ENCODE measurements around the gene HSD11B1L. TPM values are rescaled to one million over a fixed set of nuclear protein-coding genes. Genes with fewer than 3 reads are reported as not detected.
A peak's percentile ranks its signal among the peaks of the same experiment; 100 is the strongest.

The HSD11B1L gene
- 1 to 10 TPM; 2.8 to 4.1 TPM for total RNA-seq
- 1 to 10 TPM; 5.5 to 6.0 (median 5.7) TPM for polyA plus RNA-seq
- 0.49 to 3.1 (median 2.1) reads per million in 6 experiments for total RNA-seq

GRCh38 chr19:5680437-5681368 lies at the start of gene HSD11B1L, which contains the start of gene MICOS13:
Gene HSD11B1L (plus strand): TSS chr19:5681027. CDS start chr19:5684833, 3,806 bp downstream.
Gene MICOS13 (minus strand): TSS chr19:5680516. CDS start chr19:5680486, 30 bp downstream.
- Mint-ChIP-seq H3K27ac (peak within 1 kb of the TSS; percentile 93 to 100 (median 99)), H3K4me1 (peaks cover 19 to 36% (median 29%) of the 10 kb centered on the region in 4 donors), H3K4me3 (peak within 1 kb of the TSS; percentile 87 to 97 (median 92)), H3K9me3 (no peaks in the 10 kb centered on the region), H3K36me3 (no peaks in the 10 kb centered on the region), H3K27me3 (peaks cover 0 to 3% (median 0%) of the 10 kb centered on the region in 5 donors)
- peak; percentile 96 for ATAC-seq
- POLR2A ChIA-PET, result interaction anchor here (0.6 to 2.9 kb wide), 5 partner anchors 10 to 1206 kb away, joined by 4 to 15 read pairs (median 6); partner anchors contain the start of genes CATSPERD, LONP1, RPL36 and SAFB
- peak; percentile 96 to 100 (median 98) for DNase-seq

- Mint-ChIP-seq H3K27ac (peak overlapping the region in 7 of 10 donors; percentile 42 to 81 (median 53)), H3K4me1 (peaks cover 31 to 90% (median 78%) of the 10 kb centered on the region in 4 donors), H3K36me3 (peaks cover 4 to 81% (median 9%) of the 10 kb centered on the region in 3 donors), H3K9me3 (no peaks in the 10 kb centered on the region), H3K27me3 (no peaks in the 10 kb centered on the region), H3K4me3 (peak overlapping the region; percentile 5 to 66 (median 41))
- DNase-seq (no peak), ATAC-seq (no peak)
- POLR2A ChIA-PET, result no interaction called here
Observed at GRCh38 chr19:5631567-5632240, 49.1 kb upstream of the HSD11B1L start.

- Mint-ChIP-seq H3K27ac (peak overlapping the region in 7 of 10 donors; percentile 26 to 74 (median 46)), H3K4me3 (peak overlapping the region in 8 of 10 donors; percentile 7 to 57 (median 45)), H3K9me3 (no peaks in the 10 kb centered on the region), H3K27me3 (no peaks in the 10 kb centered on the region), H3K4me1 (peaks cover 31 to 86% (median 74%) of the 10 kb centered on the region in 4 donors), H3K36me3 (peaks cover 4 to 76% (median 9%) of the 10 kb centered on the region in 3 donors)
- DNase-seq (no peak), ATAC-seq (no peak)
- POLR2A ChIA-PET, result no interaction called here
Observed at GRCh38 chr19:5632241-5632612, 48.6 kb upstream of the HSD11B1L start.

- H3K27ac Mint-ChIP-seq, result peak overlapping the region in 8 of 10 donors; percentile 13 to 74 (median 42)
- no peaks in the 10 kb centered on the region for H3K9me3 Mint-ChIP-seq
- H3K27me3 Mint-ChIP-seq, result no peaks in the 10 kb centered on the region
- peaks cover 28 to 86% (median 73%) of the 10 kb centered on the region in 4 donors for H3K4me1 Mint-ChIP-seq
- H3K36me3 Mint-ChIP-seq, result peaks cover under 1 to 74% (median 7%) of the 10 kb centered on the region in 3 donors
- ATAC-seq, result no peak
- POLR2A ChIA-PET, result no interaction called here
- DNase-seq, result no peak
- peak overlapping the region in 7 of 10 donors; percentile 7 to 57 (median 42) for H3K4me3 Mint-ChIP-seq
Observed at GRCh38 chr19:5632657-5633056, 48.2 kb upstream of the HSD11B1L start.

DNA sequence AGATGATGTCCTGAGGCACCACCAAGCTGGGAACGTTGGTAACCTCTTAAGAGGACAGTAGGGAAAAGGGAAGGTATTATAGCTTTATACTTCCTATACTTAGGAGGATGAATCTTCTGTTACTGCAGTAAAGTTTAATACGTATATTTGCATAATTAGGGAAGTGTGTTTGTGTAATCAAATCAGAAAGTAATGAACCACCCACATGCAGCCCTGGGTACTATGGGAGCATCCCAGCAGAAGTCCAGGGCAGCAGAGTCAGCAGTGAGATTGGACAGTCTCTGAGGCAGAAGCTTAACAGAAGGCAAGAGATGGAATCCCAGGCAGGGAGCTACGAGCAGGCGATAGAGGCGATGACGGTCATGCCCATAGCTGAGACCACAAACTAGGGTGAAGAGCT lies 45.4 kb upstream of the HSD11B1L start:
- peaks cover 0 to 65% (median 0%) of the 10 kb centered on the region in 3 donors for H3K36me3 Mint-ChIP-seq
- H3K27me3 Mint-ChIP-seq, result no peaks in the 10 kb centered on the region

DNA sequence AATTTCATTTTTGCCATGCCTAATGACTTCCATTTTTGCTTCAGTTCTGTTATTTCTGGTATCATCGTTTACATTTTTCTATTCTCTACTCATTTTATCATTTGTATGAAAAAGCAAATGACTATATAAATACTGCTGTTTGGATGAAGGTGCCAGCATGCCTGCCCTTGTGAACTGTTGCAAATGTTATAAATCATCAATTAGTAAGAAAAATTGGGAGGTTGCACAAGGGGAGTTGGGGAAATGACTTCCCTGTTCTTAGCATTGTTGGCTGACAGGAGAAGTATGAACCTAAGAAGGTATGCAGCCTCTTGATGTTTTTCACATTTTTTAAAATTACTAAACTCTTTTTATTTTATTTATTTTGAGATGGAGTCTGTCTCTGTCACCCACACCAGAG lies 42.9 kb upstream of the HSD11B1L start:
- POLR2A ChIA-PET, result no interaction called here
- H3K4me3 Mint-ChIP-seq, result no peak overlapping the region
- no peaks in the 10 kb centered on the region for H3K9me3 Mint-ChIP-seq
- peaks cover 0 to 69% (median 9%) of the 10 kb centered on the region in 3 donors for H3K36me3 Mint-ChIP-seq
- H3K27me3 Mint-ChIP-seq, result no peaks in the 10 kb centered on the region
- H3K27ac Mint-ChIP-seq, result peak overlapping the region in 2 of 10 donors; percentile 23 to 60
- no peak for DNase-seq
- no peak for ATAC-seq
- peaks cover 22 to 74% (median 51%) of the 10 kb centered on the region in 4 donors for H3K4me1 Mint-ChIP-seq

More for the DNA sequence above, 45.4 kb upstream of the HSD11B1L start:
- POLR2A ChIA-PET, result interaction anchor here (3.2 kb wide), 1 partner anchor 13 kb away, joined by 8 read pairs; the partner anchor contains the start of genes SAFB and SAFB2
- ATAC-seq, result no peak
- Mint-ChIP-seq H3K27ac (peak overlapping the region in 7 of 10 donors; percentile 3 to 85 (median 18)), H3K4me3 (peak overlapping the region in 2 of 10 donors; percentile 24 to 28), H3K4me1 (peaks cover 29 to 78% (median 57%) of the 10 kb centered on the region in 4 donors), H3K9me3 (no peaks in the 10 kb centered on the region)
- DNase-seq, result no peak

DNA sequence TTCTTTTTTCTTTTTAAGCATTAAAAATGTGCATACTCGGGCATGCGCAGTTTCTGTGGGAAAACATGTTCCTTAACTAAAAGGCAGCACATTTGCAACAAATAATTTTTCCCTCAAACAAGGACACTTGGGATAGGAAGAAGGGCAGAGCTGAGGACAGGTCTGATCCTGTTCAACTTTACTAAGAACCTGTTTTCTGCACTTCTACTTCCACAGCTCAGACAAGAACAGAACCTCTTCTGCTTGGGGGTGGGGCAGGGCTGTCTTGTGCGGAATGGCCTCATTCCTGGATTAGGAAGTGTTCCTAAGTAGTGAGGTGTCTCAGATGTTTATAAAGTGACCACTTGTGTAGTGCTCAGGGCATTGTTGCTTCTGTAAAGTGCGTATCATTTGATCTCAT lies 39.7 kb upstream of the HSD11B1L start:
- no peaks in the 10 kb centered on the region for H3K27me3 Mint-ChIP-seq
- no peak for ATAC-seq
- peak overlapping the region in 2 of 10 donors; percentile 3 to 19 for H3K4me3 Mint-ChIP-seq
- H3K4me1 Mint-ChIP-seq, result peaks cover 24 to 66% (median 44%) of the 10 kb centered on the region in 4 donors
- no peaks in the 10 kb centered on the region for H3K9me3 Mint-ChIP-seq
- DNase-seq, result no peak
- H3K27ac Mint-ChIP-seq, result peak overlapping the region in 3 of 10 donors; percentile 0 to 77 (median 48)
- POLR2A ChIA-PET, result interaction anchor here (0.6 kb wide), 1 partner anchor 33 kb away, joined by 3 read pairs; no protein-coding TSS in a partner anchor
- peaks cover 0 to 81% (median 9%) of the 10 kb centered on the region in 3 donors for H3K36me3 Mint-ChIP-seq

- Mint-ChIP-seq H3K4me3 (no peak overlapping the region), H3K36me3 (peaks cover 0 to 88% (median 9%) of the 10 kb centered on the region in 3 donors), H3K27ac (peak overlapping the region in 6 of 10 donors; percentile 0 to 72 (median 50)), H3K9me3 (no peaks in the 10 kb centered on the region), H3K4me1 (peaks cover 29 to 71% (median 49%) of the 10 kb centered on the region in 4 donors), H3K27me3 (no peaks in the 10 kb centered on the region)
- DNase-seq, result no peak
- POLR2A ChIA-PET, result interaction anchor here (0.6 to 0.7 kb wide), 2 partner anchors 20 to 48 kb away, joined by 4 to 6 read pairs; no protein-coding TSS in a partner anchor
- no peak for ATAC-seq
Observed at GRCh38 chr19:5642204-5642603, 38.6 kb upstream of the HSD11B1L start.

DNA sequence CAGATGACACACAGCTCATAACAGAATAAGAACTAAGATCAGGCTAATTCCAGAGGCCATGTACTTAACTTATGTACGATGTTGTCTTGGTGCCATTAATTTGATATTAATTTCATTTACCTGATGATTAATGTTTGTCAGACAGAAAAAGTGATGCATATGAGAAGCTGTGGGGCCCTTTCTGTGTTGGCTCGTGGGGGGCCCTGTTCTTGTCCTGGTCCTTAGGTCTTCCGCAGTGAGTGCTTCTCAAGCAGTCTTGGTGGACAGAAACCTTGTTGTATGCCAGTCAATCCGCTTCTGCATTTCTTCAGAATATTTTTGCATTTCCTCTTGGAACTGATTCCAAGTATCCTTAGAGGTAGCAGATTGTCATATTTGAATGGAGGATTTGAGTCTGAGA lies 37.8 kb upstream of the HSD11B1L start:
- H3K4me1 Mint-ChIP-seq, result peaks cover 27 to 63% (median 42%) of the 10 kb centered on the region in 4 donors
- DNase-seq (no peak), ATAC-seq (no peak)
- H3K27ac Mint-ChIP-seq, result peak overlapping the region in 2 of 10 donors; percentile 9 to 40
- no peak overlapping the region for H3K4me3 Mint-ChIP-seq
- H3K36me3 Mint-ChIP-seq, result peaks cover under 1 to 91% (median 12%) of the 10 kb centered on the region in 3 donors
- H3K9me3 Mint-ChIP-seq, result no peaks in the 10 kb centered on the region
- POLR2A ChIA-PET, result interaction anchor here (0.6 to 0.7 kb wide), 3 partner anchors 33 to 583 kb away, joined by 3 to 6 read pairs (median 4); no protein-coding TSS in a partner anchor
- no peaks in the 10 kb centered on the region for H3K27me3 Mint-ChIP-seq

- Mint-ChIP-seq H3K9me3 (no peaks in the 10 kb centered on the region), H3K27ac (peak overlapping the region in 4 of 10 donors; percentile 19 to 80 (median 70)), H3K4me3 (no peak overlapping the region), H3K27me3 (no peaks in the 10 kb centered on the region), H3K36me3 (peaks cover 5 to 92% (median 16%) of the 10 kb centered on the region in 3 donors), H3K4me1 (peaks cover 27 to 58% (median 44%) of the 10 kb centered on the region in 4 donors)
- DNase-seq, result no peak
- POLR2A ChIA-PET, result interaction anchor here (0.6 kb wide), 1 partner anchor 12 kb away, joined by 4 read pairs; no protein-coding TSS in a partner anchor
- no peak for ATAC-seq
Observed at GRCh38 chr19:5644037-5644436, 36.8 kb upstream of the HSD11B1L start.

DNA sequence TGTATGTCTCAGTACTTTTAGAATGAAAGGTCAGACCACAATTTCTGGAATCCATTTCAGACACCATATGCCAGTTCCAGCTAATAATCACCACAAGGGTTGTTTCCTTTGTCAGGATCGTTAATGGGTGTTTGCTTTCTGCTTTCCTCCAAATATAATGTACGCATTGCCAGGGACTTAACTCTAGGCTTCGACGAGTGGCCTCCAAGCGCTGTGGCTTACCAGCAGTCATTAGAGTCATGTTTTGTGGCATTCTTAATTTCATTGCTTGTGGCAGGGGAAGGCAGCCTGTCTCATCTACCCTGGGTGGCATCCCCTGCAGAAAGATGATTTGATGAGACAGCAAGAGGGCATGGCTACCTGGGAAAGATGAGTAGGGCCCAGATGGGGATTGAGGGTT lies 35.4 kb upstream of the HSD11B1L start:
- POLR2A ChIA-PET, result no interaction called here
- H3K4me3 Mint-ChIP-seq, result peak overlapping the region in 1 of 10 donors; percentile 8
- peaks cover 25 to 49% (median 41%) of the 10 kb centered on the region in 4 donors for H3K4me1 Mint-ChIP-seq
- no peaks in the 10 kb centered on the region for H3K9me3 Mint-ChIP-seq
- DNase-seq, result no peak
- ATAC-seq, result no peak
- peak overlapping the region in 6 of 10 donors; percentile 18 to 83 (median 52) for H3K27ac Mint-ChIP-seq
- H3K36me3 Mint-ChIP-seq, result peaks cover 5 to 93% (median 21%) of the 10 kb centered on the region in 3 donors
- H3K27me3 Mint-ChIP-seq, result no peaks in the 10 kb centered on the region

DNA sequence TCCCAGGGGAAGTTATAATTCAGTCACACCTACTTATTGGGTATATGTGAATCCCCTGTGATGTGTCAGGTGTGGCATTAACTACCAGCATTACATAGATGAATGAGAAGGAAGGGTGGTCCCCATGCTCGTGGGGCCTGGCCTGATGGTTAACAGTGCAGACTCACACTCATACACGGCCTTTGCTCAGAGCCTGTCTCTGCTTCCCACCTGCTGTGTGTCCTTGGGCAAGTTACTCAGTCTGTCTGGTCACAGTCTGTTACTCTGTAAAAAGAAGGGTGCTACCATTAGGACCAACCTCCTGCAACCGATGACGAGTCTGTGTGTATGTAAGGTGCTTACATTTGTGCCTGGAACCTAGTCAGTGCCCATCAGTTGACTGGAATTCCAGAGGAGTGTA lies 34.1 kb upstream of the HSD11B1L start:
- peak overlapping the region in 6 of 10 donors; percentile 23 to 83 (median 36) for H3K27ac Mint-ChIP-seq
- POLR2A ChIA-PET, result no interaction called here
- DNase-seq (no peak), ATAC-seq (no peak)
- no peaks in the 10 kb centered on the region for H3K9me3 Mint-ChIP-seq
- H3K4me1 Mint-ChIP-seq, result peaks cover 21 to 43% (median 33%) of the 10 kb centered on the region in 4 donors
- H3K36me3 Mint-ChIP-seq, result peaks cover 5 to 93% (median 20%) of the 10 kb centered on the region in 3 donors
- no peak overlapping the region for H3K4me3 Mint-ChIP-seq
- no peaks in the 10 kb centered on the region for H3K27me3 Mint-ChIP-seq
